ENCODE measurements around the gene LRRC72. TPM values are rescaled to one million over a fixed set of nuclear protein-coding genes. Genes with fewer than 3 reads are reported as not detected.

Gene LRRC72
- total RNA-seq, 4 donors from 2014 or later, result not detected

DNA sequence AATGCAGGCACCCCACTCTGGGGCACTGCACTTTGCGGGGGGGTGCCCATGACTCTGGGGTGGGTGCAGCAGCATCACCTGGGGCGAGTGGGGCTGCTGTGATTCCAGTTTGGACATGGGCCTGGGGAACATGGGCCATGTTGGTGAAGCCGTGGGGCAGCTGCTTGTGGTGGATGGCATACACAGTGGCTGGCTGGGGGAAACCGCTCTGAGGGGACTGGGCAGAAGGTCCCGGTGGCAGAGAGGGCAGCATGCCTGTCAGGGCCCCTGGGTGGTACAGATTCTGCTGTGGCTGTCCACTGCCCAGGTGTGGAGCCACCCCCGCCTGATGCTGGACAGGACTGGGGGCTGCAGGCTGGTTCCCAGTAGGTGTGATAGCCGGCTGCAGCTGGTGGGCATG, 57.2 kb downstream of the LRRC72 start:
- TF ChIP-seq POLR2A (IDR thresholded peaks at IDR 0.05) (no peak), EP300 (IDR thresholded peaks at IDR 0.05; ENCODE audit: low read depth) (no peak), POLR2AphosphoS5 (IDR thresholded peaks at IDR 0.05) (no peak)
- TF ChIP-seq, protein P1, sequence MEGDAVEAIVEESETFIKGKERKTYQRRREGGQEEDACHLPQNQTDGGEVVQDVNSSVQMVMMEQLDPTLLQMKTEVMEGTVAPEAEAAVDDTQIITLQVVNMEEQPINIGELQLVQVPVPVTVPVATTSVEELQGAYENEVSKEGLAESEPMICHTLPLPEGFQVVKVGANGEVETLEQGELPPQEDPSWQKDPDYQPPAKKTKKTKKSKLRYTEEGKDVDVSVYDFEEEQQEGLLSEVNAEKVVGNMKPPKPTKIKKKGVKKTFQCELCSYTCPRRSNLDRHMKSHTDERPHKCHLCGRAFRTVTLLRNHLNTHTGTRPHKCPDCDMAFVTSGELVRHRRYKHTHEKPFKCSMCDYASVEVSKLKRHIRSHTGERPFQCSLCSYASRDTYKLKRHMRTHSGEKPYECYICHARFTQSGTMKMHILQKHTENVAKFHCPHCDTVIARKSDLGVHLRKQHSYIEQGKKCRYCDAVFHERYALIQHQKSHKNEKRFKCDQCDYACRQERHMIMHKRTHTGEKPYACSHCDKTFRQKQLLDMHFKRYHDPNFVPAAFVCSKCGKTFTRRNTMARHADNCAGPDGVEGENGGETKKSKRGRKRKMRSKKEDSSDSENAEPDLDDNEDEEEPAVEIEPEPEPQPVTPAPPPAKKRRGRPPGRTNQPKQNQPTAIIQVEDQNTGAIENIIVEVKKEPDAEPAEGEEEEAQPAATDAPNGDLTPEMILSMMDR (IDR thresholded peaks at IDR 0.05), result no peak
- Histone ChIP-seq H3K36me3 (no peaks in the 10 kb centered on the region), H3K27me3 (no peaks in the 10 kb centered on the region), H3K4me3 (no peak overlapping the region), H3K27ac (no peak overlapping the region), H3K9me3 (no peaks in the 10 kb centered on the region), H3K4me1 (no peaks in the 10 kb centered on the region)
- intact Hi-C loops (cut with DNase I; ENCODE audit: low total_unique reads) (no loop called here), in situ Hi-C loops (cut with MboI; ENCODE audit: low pct_ligation_motif_present in 1 of 4, low pct_unique_long_range_greater_than_20kb in 1 of 4, low sequenced_read_pairs in 3 of 4) (no loop called here)
- 91% methylated on average over 7 of the region's 7 CpGs; no CpG with 5 or more reads in 1 of the 2 donors for WGBS, 2 donors (ENCODE audit: low coverage in 1 of 2)
- no peak for DNase-seq

DNA sequence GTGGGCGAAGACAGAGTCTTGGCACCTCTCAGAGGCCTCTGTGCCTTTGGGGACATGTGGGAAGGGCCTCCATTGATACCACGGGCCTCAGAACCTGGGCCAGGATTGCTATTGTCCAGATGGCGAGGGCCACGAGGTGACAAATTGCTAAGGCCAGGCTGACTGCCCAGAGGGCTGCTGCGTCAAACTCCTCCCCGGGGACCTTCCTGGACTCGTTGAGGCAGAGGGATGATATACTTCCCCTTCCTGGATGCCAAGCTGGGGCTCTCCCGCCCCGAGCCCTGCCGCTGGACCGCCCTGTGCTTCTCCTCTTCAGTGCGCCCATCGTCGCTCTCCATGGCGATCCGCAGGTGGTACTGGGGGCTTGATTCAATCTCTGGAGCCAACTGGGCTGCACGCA, 58.9 kb downstream of the LRRC72 start:
- no peak for TF ChIP-seq EP300 (IDR thresholded peaks at IDR 0.05; ENCODE audit: low read depth)
- TF ChIP-seq POLR2A (IDR thresholded peaks at IDR 0.05), result no peak
- no peak for TF ChIP-seq POLR2AphosphoS5 (IDR thresholded peaks at IDR 0.05)
- TF ChIP-seq, protein P1 (IDR thresholded peaks at IDR 0.05), result no peak
- no peak overlapping the region for H3K4me3 ChIP-seq

DNA sequence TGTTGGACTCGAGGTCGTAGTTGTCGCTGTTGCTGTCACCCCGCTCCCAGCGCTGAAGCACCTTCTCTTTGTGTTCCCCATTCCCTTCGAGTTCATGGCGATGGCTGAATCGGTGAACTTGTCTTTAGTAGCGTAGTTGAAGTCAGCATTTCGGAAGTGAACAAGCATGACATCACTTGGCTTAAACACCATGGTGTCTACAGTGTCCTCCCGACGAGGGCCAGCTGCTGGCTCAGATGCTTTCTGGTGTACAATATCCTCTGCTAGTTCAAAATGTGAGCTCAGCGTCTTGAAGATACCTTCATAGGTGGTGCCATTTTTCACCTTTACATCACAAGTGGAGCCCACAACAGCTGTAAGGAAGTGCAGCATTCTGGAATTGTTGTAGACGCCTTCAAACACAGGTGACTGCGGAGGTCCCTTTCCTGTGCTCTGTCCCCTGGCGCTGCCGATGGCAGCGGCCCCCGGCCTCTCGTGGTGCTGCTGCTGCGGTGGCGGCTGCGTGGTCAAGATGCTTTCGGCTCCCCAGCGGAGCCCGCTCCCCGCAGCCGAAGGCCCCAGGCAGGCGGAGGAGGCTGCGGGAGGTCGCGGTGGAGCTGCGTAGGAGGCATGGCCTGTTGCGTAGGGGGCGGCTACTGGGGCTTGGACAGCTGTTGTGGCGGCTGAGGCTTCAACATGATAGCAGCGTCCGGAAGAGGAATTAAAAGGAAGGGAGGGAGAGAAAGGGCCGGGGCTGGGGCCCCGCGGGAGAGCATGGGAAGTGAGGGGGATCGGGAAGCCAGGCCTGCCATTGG, 59.7 kb downstream of the LRRC72 start:
- 89 to 100% methylated on average over 5 to 42 of the region's 42 CpGs for WGBS, 2 donors (ENCODE audit: low coverage in 1 of 2)
- Histone ChIP-seq H3K4me3 (no peak overlapping the region), H3K27me3 (no peaks in the 10 kb centered on the region), H3K36me3 (no peaks in the 10 kb centered on the region), H3K27ac (no peak overlapping the region), H3K4me1 (no peaks in the 10 kb centered on the region), H3K9me3 (no peaks in the 10 kb centered on the region)
- TF ChIP-seq, protein P1 (IDR thresholded peaks at IDR 0.05), result no peak
- no peak for TF ChIP-seq EP300 (IDR thresholded peaks at IDR 0.05; ENCODE audit: low read depth)
- no peak for TF ChIP-seq POLR2A (IDR thresholded peaks at IDR 0.05)
- TF ChIP-seq POLR2AphosphoS5 (IDR thresholded peaks at IDR 0.05), result no peak
- in situ Hi-C loops (cut with MboI; ENCODE audit: low pct_ligation_motif_present in 1 of 4, low pct_unique_long_range_greater_than_20kb in 1 of 4, low sequenced_read_pairs in 3 of 4), result no loop called here
- intact Hi-C loops (cut with DNase I; ENCODE audit: low total_unique reads), result no loop called here
- DNase-seq, result no peak

More for the DNA sequence above, 58.9 kb downstream of the LRRC72 start:
- Histone ChIP-seq H3K9me3 (no peaks in the 10 kb centered on the region), H3K27me3 (no peaks in the 10 kb centered on the region), H3K4me1 (no peaks in the 10 kb centered on the region), H3K36me3 (no peaks in the 10 kb centered on the region), H3K27ac (no peak overlapping the region)
- in situ Hi-C loops (cut with MboI; ENCODE audit: low pct_ligation_motif_present in 1 of 4, low pct_unique_long_range_greater_than_20kb in 1 of 4, low sequenced_read_pairs in 3 of 4) (no loop called here), intact Hi-C loops (cut with DNase I; ENCODE audit: low total_unique reads) (no loop called here)
- no peak for DNase-seq
- 93% methylated on average over 17 of the region's 17 CpGs; no CpG with 5 or more reads in 1 of the 2 donors for WGBS, 2 donors (ENCODE audit: low coverage in 1 of 2)

DNA sequence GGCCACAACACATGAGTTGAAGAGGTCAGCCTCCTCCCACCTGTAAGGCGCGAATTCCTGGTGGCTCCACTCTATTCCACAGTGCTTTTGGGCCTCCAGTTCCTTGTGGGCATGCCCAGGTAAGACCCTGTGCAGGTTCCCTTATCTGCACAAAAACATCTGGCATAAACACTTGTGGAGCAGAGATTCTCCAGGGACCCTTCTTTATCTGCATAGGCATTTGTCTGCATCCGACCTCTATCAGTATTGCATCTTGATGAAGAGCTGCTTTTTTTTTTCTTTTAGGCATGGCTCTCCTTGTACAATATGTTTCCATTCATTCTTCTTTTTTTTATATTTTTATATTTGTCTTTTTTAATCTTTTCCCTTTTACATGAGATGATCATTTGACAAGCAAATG, 60.5 kb downstream of the LRRC72 start:
- WGBS, 2 donors (ENCODE audit: low coverage in 1 of 2), result 82 to 90% methylated on average over 1 to 3 of the region's 3 CpGs
- no peaks in the 10 kb centered on the region for H3K27me3 ChIP-seq
- TF ChIP-seq, protein P1 (IDR thresholded peaks at IDR 0.05), result no peak
- TF ChIP-seq POLR2AphosphoS5 (IDR thresholded peaks at IDR 0.05) (no peak), EP300 (IDR thresholded peaks at IDR 0.05; ENCODE audit: low read depth) (no peak), POLR2A (IDR thresholded peaks at IDR 0.05) (no peak)
- H3K4me3 ChIP-seq, result no peak overlapping the region
- H3K27ac ChIP-seq, result no peak overlapping the region
- intact Hi-C loops (cut with DNase I; ENCODE audit: low total_unique reads), result no loop called here
- no peaks in the 10 kb centered on the region for H3K9me3 ChIP-seq
- in situ Hi-C loops (cut with MboI; ENCODE audit: low pct_ligation_motif_present in 1 of 4, low pct_unique_long_range_greater_than_20kb in 1 of 4, low sequenced_read_pairs in 3 of 4), result no loop called here
- peaks cover 0 to under 1% (median 0%) of the 10 kb centered on the region in 4 donors for H3K4me1 ChIP-seq
- no peak for DNase-seq
- no peaks in the 10 kb centered on the region for H3K36me3 ChIP-seq

Data from transverse colon (tissue), 4 donors.